ENCODE results near the gene ZBTB16. TPM values are rescaled to one million over a fixed set of nuclear protein-coding genes. Genes with fewer than 3 reads are reported as not detected.

The ZBTB16 gene
- total and polyA plus RNA-seq, 7 donors, result 9.9 to 197 (median 99.5) TPM

DNA sequence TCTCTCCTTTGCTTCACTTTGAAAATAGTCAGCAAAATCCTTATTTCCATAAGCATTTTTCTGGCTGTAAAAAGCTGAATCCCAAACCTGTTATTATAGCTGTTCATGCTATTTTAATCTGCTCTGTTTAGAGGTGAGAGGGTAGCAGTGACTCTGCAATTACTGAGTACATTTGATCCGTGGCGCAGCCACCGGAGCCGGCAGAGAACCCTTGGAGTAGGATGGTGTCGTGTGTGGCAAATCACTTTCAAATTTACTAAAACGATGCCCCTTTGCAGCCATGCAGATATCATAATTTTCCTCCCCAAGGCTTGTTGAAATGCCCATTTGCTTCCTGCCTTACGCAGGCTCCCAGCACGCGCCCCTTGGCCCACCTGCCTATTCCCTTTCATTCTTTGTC lies 69.6 kb downstream of the ZBTB16 start:
- H3K36me3 ChIP-seq, result peaks cover 0 to 41% (median 12%) of the 10 kb centered on the region in 4 donors
- H3K9me3 ChIP-seq, result no peaks in the 10 kb centered on the region
- H3K27ac ChIP-seq, result peak overlapping the region in 2 of 4 donors; percentile 20 to 86
- H3K4me3 ChIP-seq, result no peak overlapping the region
- peak; percentile 40 for DNase-seq
- no peak for TF ChIP-seq POLR2AphosphoS5 (IDR thresholded peaks at IDR 0.05)
- TF ChIP-seq POLR2A (IDR thresholded peaks at IDR 0.05), result no peak
- no peak for TF ChIP-seq EP300 (IDR thresholded peaks at IDR 0.05)
- TF ChIP-seq, protein P1, sequence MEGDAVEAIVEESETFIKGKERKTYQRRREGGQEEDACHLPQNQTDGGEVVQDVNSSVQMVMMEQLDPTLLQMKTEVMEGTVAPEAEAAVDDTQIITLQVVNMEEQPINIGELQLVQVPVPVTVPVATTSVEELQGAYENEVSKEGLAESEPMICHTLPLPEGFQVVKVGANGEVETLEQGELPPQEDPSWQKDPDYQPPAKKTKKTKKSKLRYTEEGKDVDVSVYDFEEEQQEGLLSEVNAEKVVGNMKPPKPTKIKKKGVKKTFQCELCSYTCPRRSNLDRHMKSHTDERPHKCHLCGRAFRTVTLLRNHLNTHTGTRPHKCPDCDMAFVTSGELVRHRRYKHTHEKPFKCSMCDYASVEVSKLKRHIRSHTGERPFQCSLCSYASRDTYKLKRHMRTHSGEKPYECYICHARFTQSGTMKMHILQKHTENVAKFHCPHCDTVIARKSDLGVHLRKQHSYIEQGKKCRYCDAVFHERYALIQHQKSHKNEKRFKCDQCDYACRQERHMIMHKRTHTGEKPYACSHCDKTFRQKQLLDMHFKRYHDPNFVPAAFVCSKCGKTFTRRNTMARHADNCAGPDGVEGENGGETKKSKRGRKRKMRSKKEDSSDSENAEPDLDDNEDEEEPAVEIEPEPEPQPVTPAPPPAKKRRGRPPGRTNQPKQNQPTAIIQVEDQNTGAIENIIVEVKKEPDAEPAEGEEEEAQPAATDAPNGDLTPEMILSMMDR (IDR thresholded peaks at IDR 0.05), result no peak
- WGBS, 2 donors, result 91 to 93% methylated on average over 9 of the region's 9 CpGs
- H3K27me3 ChIP-seq, result no peaks in the 10 kb centered on the region
- H3K4me1 ChIP-seq, result peaks cover 0 to 100% (median 99%) of the 10 kb centered on the region in 4 donors
- intact Hi-C loops (cut with DNase I), result no loop called here

DNA sequence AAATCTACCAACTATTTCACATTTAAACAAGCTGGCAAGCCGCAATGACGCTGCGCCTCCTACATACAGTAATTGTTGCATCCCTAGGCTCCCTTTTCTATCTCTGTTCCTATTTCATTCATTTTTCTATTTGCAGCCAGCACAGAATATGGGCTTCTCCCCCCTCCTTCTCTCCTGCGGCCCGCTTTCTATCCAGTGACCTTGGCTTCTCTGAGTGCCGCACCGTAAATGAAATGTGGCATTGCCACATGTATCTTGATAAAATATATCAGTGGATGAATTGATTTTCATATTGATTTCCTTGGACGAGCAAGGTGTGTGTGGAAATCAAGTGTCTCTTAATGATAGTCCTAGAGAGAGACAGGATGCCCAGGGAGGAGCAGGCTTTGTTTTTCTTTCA lies 70.2 kb downstream of the ZBTB16 start:
- TF ChIP-seq, protein P1 (IDR thresholded peaks at IDR 0.05), result no peak
- peak in 1 of 4 donors; percentile 3 for TF ChIP-seq POLR2AphosphoS5 (IDR thresholded peaks at IDR 0.05)
- Histone ChIP-seq H3K27ac (peak overlapping the region in 1 of 4 donors; percentile 86), H3K4me1 (peaks cover 0 to 100% (median 99%) of the 10 kb centered on the region in 4 donors), H3K27me3 (no peaks in the 10 kb centered on the region), H3K4me3 (no peak overlapping the region), H3K36me3 (peaks cover 0 to 39% (median 10%) of the 10 kb centered on the region in 4 donors), H3K9me3 (no peaks in the 10 kb centered on the region)
- DNase-seq, result peak; percentile 46
- intact Hi-C loops (cut with DNase I), result no loop called here
- WGBS, 2 donors, result 83 to 87% methylated on average over 8 of the region's 8 CpGs

DNA sequence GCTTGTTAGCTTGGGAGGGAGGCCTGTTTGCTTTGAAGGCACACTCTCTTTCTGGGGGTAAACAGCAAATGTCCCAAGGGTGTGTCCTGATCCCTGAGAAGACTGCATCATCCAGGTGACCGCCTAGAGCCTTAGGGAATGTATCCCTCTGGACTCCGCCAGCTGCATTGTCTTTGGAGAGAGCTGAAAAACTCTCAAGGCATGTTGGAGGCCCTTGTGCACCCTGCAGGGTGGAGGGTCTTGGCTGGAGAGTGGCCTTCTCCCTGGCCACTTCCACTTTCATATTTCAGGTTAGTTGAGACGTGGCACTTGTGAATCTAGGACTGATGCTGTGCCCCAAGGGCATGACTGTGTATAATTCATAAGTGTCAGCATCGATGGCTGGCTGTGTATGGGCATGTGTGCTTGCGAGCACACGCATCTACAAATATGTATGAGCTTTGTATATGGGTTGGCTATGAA lies 70.6 kb downstream of the ZBTB16 start:
- H3K4me3 ChIP-seq, result no peak overlapping the region
- peaks cover 0 to 34% (median 10%) of the 10 kb centered on the region in 4 donors for H3K36me3 ChIP-seq
- DNase-seq, result peak; percentile 60
- 90 to 91% methylated on average over 6 of the region's 6 CpGs for WGBS, 2 donors
- peaks cover 0 to 100% (median 99%) of the 10 kb centered on the region in 4 donors for H3K4me1 ChIP-seq
- peak overlapping the region; percentile 7 to 86 (median 17) for H3K27ac ChIP-seq
- intact Hi-C loops (cut with DNase I), result no loop called here
- TF ChIP-seq POLR2A (IDR thresholded peaks at IDR 0.05) (no peak), POLR2AphosphoS5 (IDR thresholded peaks at IDR 0.05) (peak in 1 of 4 donors; percentile 12), EP300 (IDR thresholded peaks at IDR 0.05) (no peak)
- TF ChIP-seq, protein P1 (IDR thresholded peaks at IDR 0.05), result no peak
- H3K27me3 ChIP-seq, result no peaks in the 10 kb centered on the region
- H3K9me3 ChIP-seq, result no peaks in the 10 kb centered on the region

DNA sequence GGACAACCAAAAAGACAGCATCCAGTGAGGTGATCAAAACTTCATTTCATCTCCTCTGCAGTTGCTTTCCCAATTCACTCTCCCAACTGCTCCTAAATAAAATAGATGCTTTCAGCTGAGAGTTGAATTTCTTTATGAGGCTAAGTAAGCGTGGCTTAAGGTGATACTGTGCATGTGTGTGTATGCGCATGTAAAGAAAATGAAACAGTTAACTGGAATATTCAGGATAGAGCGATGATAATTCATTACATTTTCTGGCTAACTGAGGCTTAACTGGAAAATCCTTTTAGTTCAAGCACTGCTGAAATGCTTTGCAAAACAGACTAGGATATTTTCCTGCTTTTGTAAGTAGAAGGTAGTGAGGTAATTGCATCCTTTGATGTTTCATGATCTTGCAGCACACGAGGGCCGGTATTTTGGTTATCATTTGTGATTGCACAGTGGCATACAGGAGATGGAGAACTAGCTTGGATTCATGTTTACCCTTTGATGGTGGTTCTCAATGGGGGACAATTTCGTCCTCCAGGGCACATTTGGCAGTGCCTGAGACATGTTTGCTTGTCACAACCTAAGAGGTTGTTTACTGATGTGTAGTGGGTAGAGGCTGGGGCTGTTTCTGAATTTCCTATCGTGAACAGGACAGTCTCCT lies 71.2 kb downstream of the ZBTB16 start:
- no peaks in the 10 kb centered on the region for H3K27me3 ChIP-seq
- intact Hi-C loops (cut with DNase I), result no loop called here
- H3K36me3 ChIP-seq, result peaks cover 0 to 28% (median 10%) of the 10 kb centered on the region in 4 donors

More for the DNA sequence above, 71.2 kb downstream of the ZBTB16 start:
- peak overlapping the region; percentile 14 to 86 (median 76) for H3K27ac ChIP-seq
- no peak overlapping the region for H3K4me3 ChIP-seq
- H3K4me1 ChIP-seq, result peaks cover 0 to 100% (median 99%) of the 10 kb centered on the region in 4 donors
- no peaks in the 10 kb centered on the region for H3K9me3 ChIP-seq
- no peak for TF ChIP-seq EP300 (IDR thresholded peaks at IDR 0.05)
- TF ChIP-seq POLR2A (IDR thresholded peaks at IDR 0.05), result no peak
- TF ChIP-seq POLR2AphosphoS5 (IDR thresholded peaks at IDR 0.05), result no peak
- TF ChIP-seq, protein P1 (IDR thresholded peaks at IDR 0.05), result no peak
- WGBS, 2 donors, result 59 to 77% methylated on average over 7 of the region's 7 CpGs
- DNase-seq, result peak; percentile 19

Data from sigmoid colon (tissue), 7 donors.